Upper lobe of left lung (tissue), 6 donors: Measurements from ENCODE around the gene UNC5A. TPM values are rescaled to one million over a fixed set of nuclear protein-coding genes. Genes with fewer than 3 reads are reported as not detected.
A peak's percentile ranks its signal among the peaks of the same experiment; 100 is the strongest.

Experiments used
- ATAC-seq, 2 donors: fragments of 200-7000 bp; cut with Tn5 transposase; one replicate each; pipeline ENCODE4 v1.9.1; 2022; ENCODE audit warnings: mild to moderate bottlenecking in 2 of 2, moderate library complexity in 2 of 2; ENCODE audit not compliant: low FRiP score in 2 of 2
- DNase-seq, 2 donors: peaks; one replicate each; pipeline ENCODE4 v3.0.0-alpha.2; 2019 to 2020
- H3K27ac ChIP-seq, 4 donors: fragments of 200-600 bp; sonication (generic); one replicate each; pipeline ENCODE4 v1.5.1; 2016 to 2019
- H3K27me3 ChIP-seq, 4 donors: fragments of 200-600 bp; sonication (generic); one replicate each; pipeline ENCODE4 v1.5.1; 2017 to 2019
- H3K36me3 ChIP-seq, 4 donors: fragments of 200-600 bp; sonication (generic); one replicate each; pipeline ENCODE4 v1.5.1; 2016 to 2019
- H3K4me1 ChIP-seq, 4 donors: fragments of 200-600 bp; sonication (generic); one replicate each; pipeline ENCODE4 v1.5.1; 2018 to 2019
- H3K4me3 ChIP-seq, 4 donors: fragments of 200-600 bp; sonication (generic); one replicate each; pipeline ENCODE4 v1.5.1; 2017 to 2019; ENCODE audit warnings: mild to moderate bottlenecking in 2 of 4, moderate library complexity in 1 of 4
- H3K9me3 ChIP-seq, 4 donors: fragments of 200-600 bp; sonication (generic); one replicate each; pipeline ENCODE4 v1.5.1; 2018 to 2019
- EP300 ChIP-seq, 4 donors: sonication (generic); formaldehyde crosslinking; IDR thresholded peaks; one replicate each; pipeline ENCODE4 v1.5.1; 2017; ENCODE audit warnings: antibody characterized with exemption in 4 of 4, control low read depth in 2 of 4
- POLR2A ChIP-seq, 4 donors: fragments of 450-650 bp; IDR thresholded peaks; one replicate each; pipeline ENCODE4 v1.5.1; 2016 to 2017; ENCODE audit warnings: antibody characterized with exemption in 4 of 4, mild to moderate bottlenecking in 2 of 4
- POLR2AphosphoS5 ChIP-seq, 2 donors: sonication (generic); formaldehyde crosslinking; IDR thresholded peaks; one replicate each; pipeline ENCODE4 v1.5.1; 2017; ENCODE audit warnings: antibody characterized with exemption in 2 of 2
- WGBS, 2 donors: methylation state at CpG; one replicate each; pipeline ENCODE4 v1.1.5; 2017 to 2018; 5-methylcytosine and 5-hydroxymethylcytosine counted together
- total RNA-seq, 6 donors: library from RNA; depleted of rRNA in 4 of 6; stranded (reverse); fragments of >200 nt in 4 of 6; gene quantifications; one replicate each; pipeline versions ENCODE4 v1.1.0 to v1.2.1, GENCODE V29; 2016 to 2021
- TF ChIP-seq, protein P1 (sequence below), 6 experiments: fragments of 450-650 bp in 4 of 6; fragments of 200-600 bp in 2 of 6; sonication (generic) in 2 of 6; IDR thresholded peaks; one replicate each; pipeline ENCODE4 v1.5.1; 2016 to 2019; ENCODE audit warnings: antibody characterized with exemption in 6 of 6
- donor health status: DM: no; HTN: no; CAD: no; lungs with moderate emphysema.
- donor health status: DM: no; HTN: yes; CAD: no; lungs with severe emphysema.

Gene UNC5A
- total RNA-seq, 6 donors from 2014 or later, result 0.20 to 1.0 (median 0.39) TPM; not detected in 1

DNA sequence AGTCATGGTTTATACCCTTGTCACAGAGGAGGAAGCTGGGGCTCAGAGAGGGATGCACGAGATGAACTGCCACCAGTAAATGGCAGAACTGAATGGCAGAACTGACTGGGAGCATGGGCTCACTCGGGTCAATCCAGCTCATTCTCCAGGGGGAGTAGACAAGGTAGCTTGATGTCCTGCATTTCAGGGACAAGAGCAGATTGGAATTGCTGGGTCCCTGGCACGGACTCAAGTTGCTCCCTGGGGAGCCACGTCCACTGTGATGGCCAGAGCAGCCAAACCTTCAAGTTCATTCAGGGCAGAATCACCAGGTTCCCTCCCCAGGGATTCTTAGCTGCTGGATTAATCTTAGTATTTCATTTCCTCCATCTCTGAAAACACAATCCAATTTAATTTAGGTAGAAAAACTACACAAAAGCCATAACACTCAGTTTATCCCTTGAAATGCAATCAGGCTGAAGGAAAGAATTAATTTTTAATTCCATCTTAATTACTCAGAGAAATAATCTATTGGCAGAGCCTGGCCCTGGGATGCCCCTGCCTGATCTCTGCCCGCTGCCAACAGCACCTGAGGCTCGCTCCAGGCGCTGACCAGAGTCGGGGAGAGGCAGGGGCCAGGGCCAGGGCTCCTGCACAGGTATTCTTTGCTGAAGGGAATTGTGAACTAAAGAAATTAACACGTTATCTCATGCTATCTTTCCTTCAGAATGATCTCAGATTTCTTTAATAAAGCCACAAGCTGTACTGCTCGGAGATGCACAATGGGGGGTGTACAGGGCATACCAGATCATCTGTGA lies 42.0 kb upstream of the UNC5A start:
- Histone ChIP-seq H3K27ac (no peak overlapping the region), H3K4me1 (no peaks in the 10 kb centered on the region), H3K36me3 (no peaks in the 10 kb centered on the region), H3K27me3 (no peaks in the 10 kb centered on the region), H3K9me3 (peaks cover 0 to 6% (median 4%) of the 10 kb centered on the region in 4 donors), H3K4me3 (no peak overlapping the region)
- WGBS, 2 donors, result 66 to 71% methylated on average over 10 of the region's 10 CpGs
- peak; percentile 7 to 28 for DNase-seq
- TF ChIP-seq POLR2A (IDR thresholded peaks at IDR 0.05) (no peak), EP300 (IDR thresholded peaks at IDR 0.05) (no peak), POLR2AphosphoS5 (IDR thresholded peaks at IDR 0.05) (no peak)
- TF ChIP-seq, protein P1, sequence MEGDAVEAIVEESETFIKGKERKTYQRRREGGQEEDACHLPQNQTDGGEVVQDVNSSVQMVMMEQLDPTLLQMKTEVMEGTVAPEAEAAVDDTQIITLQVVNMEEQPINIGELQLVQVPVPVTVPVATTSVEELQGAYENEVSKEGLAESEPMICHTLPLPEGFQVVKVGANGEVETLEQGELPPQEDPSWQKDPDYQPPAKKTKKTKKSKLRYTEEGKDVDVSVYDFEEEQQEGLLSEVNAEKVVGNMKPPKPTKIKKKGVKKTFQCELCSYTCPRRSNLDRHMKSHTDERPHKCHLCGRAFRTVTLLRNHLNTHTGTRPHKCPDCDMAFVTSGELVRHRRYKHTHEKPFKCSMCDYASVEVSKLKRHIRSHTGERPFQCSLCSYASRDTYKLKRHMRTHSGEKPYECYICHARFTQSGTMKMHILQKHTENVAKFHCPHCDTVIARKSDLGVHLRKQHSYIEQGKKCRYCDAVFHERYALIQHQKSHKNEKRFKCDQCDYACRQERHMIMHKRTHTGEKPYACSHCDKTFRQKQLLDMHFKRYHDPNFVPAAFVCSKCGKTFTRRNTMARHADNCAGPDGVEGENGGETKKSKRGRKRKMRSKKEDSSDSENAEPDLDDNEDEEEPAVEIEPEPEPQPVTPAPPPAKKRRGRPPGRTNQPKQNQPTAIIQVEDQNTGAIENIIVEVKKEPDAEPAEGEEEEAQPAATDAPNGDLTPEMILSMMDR (IDR thresholded peaks at IDR 0.05), result no peak
- no peak for ATAC-seq

DNA sequence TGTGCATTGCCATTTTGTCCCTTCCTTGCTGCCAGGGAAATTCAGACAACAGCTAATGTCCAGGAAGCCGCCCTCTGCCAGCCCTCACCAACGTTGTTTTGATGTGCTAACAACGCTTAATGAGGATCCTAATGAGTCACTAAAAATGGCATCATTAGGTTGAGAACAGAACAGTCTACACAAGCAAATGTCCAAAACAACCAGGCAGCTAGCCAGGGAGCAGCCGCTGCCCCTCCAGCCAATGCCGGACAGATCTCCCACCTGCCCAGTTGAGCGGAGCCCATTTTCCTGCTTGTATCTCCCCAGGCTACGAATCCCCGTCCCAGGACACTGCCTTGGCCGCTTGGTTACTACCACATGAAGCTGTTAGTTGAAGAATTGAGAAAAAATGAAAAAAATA lies 40.4 kb upstream of the UNC5A start:
- no peaks in the 10 kb centered on the region for H3K4me1 ChIP-seq
- H3K27ac ChIP-seq, result no peak overlapping the region
- H3K27me3 ChIP-seq, result no peaks in the 10 kb centered on the region
- DNase-seq (peak; percentile 6 to 24), ATAC-seq (no peak)
- H3K36me3 ChIP-seq, result no peaks in the 10 kb centered on the region
- WGBS, 2 donors, result 74 to 82% methylated on average over 9 of the region's 9 CpGs
- H3K9me3 ChIP-seq, result peaks cover 0 to 6% (median 4%) of the 10 kb centered on the region in 4 donors
- TF ChIP-seq EP300 (IDR thresholded peaks at IDR 0.05) (no peak), POLR2A (IDR thresholded peaks at IDR 0.05) (no peak), POLR2AphosphoS5 (IDR thresholded peaks at IDR 0.05) (no peak)
- TF ChIP-seq, protein P1 (IDR thresholded peaks at IDR 0.05), result no peak
- no peak overlapping the region for H3K4me3 ChIP-seq

DNA sequence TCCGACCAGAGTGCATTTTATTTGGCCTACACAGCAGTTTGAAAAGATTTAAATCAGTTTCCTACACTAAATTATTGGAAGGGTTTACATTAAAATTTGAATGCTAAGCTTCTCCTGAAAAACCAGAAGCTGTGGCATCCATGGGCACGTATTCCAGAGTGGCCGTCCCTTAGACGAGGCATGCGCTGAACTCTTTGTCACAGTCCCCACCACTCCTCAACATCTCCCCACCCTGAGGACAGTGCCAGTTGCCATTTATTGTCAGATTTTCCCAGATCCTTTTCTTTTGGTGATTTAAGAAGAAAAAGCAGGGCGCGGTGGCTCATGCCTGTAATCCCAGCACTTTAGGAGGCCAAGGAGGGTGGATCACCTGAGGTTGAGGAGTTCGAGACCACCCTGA lies 39.9 kb upstream of the UNC5A start:
- no peaks in the 10 kb centered on the region for H3K4me1 ChIP-seq
- no peaks in the 10 kb centered on the region for H3K27me3 ChIP-seq
- ATAC-seq, result no peak
- H3K27ac ChIP-seq, result no peak overlapping the region
- 91 to 92% methylated on average over 8 of the region's 8 CpGs for WGBS, 2 donors
- peaks cover 0 to 6% (median 3%) of the 10 kb centered on the region in 4 donors for H3K9me3 ChIP-seq
- no peak overlapping the region for H3K4me3 ChIP-seq
- TF ChIP-seq POLR2AphosphoS5 (IDR thresholded peaks at IDR 0.05) (no peak), POLR2A (IDR thresholded peaks at IDR 0.05) (no peak), EP300 (IDR thresholded peaks at IDR 0.05) (no peak)
- TF ChIP-seq, protein P1 (IDR thresholded peaks at IDR 0.05), result no peak
- DNase-seq, result peak in 1 of 2 donors; percentile 3
- H3K36me3 ChIP-seq, result no peaks in the 10 kb centered on the region

DNA sequence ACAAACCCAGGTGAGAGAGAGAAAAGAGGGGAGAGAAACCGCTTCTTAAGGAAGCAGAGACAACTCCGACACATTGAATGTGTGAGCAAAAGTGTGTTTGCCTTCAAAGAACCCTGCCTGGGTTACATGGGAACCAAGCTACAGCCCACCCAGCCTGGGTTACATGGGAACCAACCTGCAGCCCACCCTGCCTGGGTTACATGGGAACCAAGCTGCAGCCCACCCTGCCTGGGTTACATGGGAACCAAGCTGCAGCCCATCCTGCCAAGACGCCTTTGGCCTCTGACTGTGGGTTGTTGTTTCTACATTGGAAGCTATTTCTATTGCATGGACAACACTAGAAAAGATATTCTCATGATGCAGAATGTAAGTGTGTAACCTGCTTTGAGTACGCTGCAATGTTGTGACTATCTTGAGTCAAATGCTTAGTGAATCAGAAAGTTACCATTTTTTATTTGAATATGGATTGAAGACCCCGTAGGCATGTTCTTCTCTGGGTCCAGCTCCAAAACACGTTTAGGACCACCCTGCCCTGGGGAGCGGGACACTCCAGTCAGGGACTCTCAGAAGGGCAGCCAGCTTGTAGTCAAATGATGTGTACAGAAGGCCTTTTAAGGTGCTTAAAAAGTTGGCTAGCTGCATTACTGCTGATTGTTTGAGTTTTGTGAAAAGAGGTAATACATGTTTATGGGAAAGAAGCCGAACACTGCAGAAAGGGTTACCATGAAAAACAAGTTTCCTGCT lies 39.1 kb upstream of the UNC5A start:
- Histone ChIP-seq H3K4me3 (no peak overlapping the region), H3K27ac (no peak overlapping the region), H3K27me3 (no peaks in the 10 kb centered on the region), H3K36me3 (no peaks in the 10 kb centered on the region), H3K4me1 (no peaks in the 10 kb centered on the region), H3K9me3 (peaks cover 0 to 4% (median 2%) of the 10 kb centered on the region in 4 donors)
- ATAC-seq (no peak), DNase-seq (peak in 1 of 2 donors; percentile 3)
- 85 to 88% methylated on average over 8 of the region's 8 CpGs for WGBS, 2 donors
- TF ChIP-seq POLR2A (IDR thresholded peaks at IDR 0.05), result no peak
- TF ChIP-seq EP300 (IDR thresholded peaks at IDR 0.05), result no peak
- no peak for TF ChIP-seq POLR2AphosphoS5 (IDR thresholded peaks at IDR 0.05)
- TF ChIP-seq, protein P1 (IDR thresholded peaks at IDR 0.05), result no peak
